GM23248 (cell line): Measurements from ENCODE around the gene COX6B2.

Source experiments
- EZH2 ChIP-seq: fragments of 200-600 bp; sonication (generic); IDR thresholded peaks from 2 replicates; pipeline ENCODE4 v1.6.1; 2018; ENCODE audit warnings: antibody characterized with exemption, mild to moderate bottlenecking; ENCODE audit not compliant: insufficient read depth, poor library complexity, severe bottlenecking
- EZH2phosphoT487 ChIP-seq: fragments of 200-600 bp; sonication (generic); IDR thresholded peaks from 2 replicates; pipeline ENCODE4 v1.6.1; 2018; ENCODE audit warnings: antibody characterized with exemption, moderate library complexity, mild to moderate bottlenecking, low read depth; ENCODE audit not compliant: insufficient read depth

GRCh38 chr19:55383279-55384130 is 29.0 kb upstream of the COX6B2 start:
- TF ChIP-seq EZH2phosphoT487 = no peak
- TF ChIP-seq EZH2 = no peak
